Hematopoietic multipotent progenitor cell treated with erythropoietin and hydrocortisone succinate and interleukin-3 and kit ligand, for 4 days (in vitro differentiated cells): ENCODE measurements around the gene NUP205.
A peak's percentile ranks its signal among the peaks of the same experiment; 100 is the strongest.

Experiments used
- DNase-seq: peaks from one replicate; pipeline ENCODE4 v3.0.0-alpha.2; 2015

Gene NUP205

GRCh38 chr7:135557455-135558336, at the start of gene NUP205:
Gene NUP205, plus strand, starts transcription at chr7:135557917. Its CDS starts 28 bp downstream, at chr7:135557945.
- DNase-seq = peak; percentile 93

DNA sequence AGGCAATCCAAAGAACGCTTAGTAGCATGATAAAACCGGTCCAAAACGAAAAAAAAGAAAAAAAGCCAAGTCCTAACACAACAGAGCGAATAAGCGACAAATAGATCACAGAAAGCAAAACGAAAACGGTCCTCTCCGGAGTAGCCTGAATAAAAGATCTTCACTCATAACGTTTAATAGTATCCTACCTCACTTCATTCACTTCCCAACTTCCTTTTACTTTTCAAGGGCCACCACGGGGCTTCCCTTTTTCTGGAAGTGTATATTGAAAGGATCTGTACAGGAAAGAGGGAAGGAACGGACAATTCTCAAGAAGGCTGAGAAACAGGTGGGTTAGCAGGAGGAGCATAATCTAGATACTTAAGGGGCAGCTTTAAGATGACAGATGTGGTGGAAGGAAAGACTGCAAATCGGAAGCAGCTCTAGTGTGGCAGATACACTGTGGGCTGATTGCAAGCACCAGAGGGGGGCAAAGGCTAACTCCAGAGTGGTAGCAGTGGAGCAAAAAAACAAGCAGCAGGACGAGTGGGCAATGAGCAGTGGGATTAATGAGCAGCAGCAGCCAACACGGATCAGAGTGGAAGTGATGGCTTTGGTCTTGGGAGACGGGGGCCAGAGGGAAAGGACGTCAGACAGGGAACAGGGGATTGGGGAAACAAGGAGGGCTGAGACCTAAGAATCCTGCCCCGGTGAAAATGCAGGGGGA, 48.7 kb upstream of the NUP205 start:
- DNase-seq = peak; percentile 82

- no peak for DNase-seq
Observed at GRCh38 chr7:135509589-135509838, 48.2 kb upstream of the NUP205 start.

DNA sequence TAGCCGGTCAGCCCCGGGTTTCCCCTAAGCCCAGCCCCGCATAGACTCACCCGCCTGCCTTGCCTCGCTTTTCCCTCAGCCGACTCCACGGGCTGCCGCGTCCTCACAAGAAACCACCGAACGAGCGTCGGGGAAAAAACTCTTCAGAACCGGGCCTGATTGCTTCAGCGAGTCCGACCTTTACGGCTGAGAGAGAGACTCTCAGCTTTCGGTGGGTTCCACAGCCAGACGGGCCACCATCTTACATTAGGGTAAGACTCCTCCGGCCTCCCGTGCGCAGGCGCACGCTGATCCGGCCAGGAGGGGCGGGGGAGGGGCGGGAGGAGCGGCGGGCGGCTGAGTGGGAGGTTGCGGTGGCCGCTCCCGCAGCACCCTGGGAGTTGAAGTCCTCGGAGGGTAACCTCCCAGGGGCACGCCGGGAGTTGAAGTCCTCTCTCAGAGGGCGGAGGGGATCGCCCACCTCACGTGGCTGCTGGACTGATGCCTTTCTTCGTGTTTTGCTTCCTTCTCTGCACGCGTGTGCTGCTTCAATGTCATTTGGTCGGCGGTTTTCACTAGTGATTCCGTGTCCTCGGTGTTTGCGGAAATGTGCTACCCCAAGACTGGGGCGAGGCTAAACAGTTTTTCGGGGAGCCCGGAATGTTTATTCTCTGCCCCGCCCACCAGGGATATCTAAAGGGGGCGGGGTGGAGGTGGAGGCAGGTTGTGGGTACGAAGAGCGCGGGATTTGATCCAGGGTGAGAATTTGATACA, 47.7 kb upstream of the NUP205 start, which contains the start of gene CNOT4:
Gene CNOT4, minus strand, starts transcription at position 264 of the 753 bp plus-strand sequence. CDS start 71,771 bp downstream, outside the sequence.
- peak; percentile 99 for DNase-seq

GRCh38 chr7:135510592-135511183, 47.0 kb upstream of the NUP205 start:
- DNase-seq = peak; percentile 62

DNA sequence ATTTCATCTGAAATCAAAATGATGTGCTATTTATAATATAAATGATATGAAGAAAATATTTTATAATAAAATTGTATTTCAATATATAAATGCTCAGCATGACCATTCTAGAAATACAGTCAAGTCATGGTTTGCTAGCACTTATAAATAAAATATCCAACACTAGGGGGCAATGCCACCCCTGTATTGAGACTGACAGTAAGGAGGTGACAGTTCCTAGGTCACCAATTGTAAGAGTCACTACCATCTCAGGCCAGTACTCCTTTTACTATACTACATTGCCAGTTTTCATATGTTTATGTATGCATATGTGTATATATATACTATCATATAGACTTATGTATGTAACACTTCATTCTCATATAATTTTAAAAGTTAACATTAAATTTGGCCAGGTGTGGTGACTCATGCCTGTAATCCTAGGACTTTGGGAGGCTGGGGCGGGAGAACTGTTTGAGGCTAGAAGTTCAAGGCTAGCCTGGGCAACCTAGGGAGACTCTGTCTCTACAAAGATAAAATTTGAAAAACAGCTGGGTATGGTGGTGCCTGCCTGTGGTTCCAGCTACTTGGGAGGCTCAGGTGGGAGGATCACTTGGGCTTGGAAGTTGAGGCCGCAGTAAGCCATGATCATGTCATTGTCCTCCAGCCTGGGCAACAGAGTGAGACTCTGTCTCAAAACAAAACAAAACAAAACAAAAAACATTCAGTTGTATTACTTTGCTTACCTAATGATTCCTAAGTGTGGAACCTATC, 45.4 kb upstream of the NUP205 start:
- peak; percentile 95 for DNase-seq

- DNase-seq = no peak
Observed at GRCh38 chr7:135514856-135515255, 42.9 kb upstream of the NUP205 start.

GRCh38 chr7:135517060-135517459, 40.7 kb upstream of the NUP205 start:
- peak; percentile 83 for DNase-seq

DNA sequence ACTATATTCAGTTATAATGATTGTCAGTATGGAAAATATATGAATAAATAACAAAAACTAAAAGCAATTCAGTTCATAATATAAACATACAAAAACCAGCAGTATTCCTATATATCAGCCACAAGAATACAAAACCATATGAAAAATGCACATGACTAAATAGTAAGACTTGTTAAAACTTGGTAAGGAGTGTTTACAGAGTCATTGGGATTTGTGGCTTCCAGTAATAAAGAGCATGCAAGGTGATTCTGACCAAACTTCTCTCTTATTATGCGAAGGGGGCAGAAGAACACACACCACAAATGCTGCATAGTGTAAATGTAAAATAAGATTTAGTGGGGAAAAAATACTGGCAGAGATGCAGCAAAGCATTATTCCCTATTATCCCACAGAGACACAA, 39.0 kb upstream of the NUP205 start:
- no peak for DNase-seq

DNA sequence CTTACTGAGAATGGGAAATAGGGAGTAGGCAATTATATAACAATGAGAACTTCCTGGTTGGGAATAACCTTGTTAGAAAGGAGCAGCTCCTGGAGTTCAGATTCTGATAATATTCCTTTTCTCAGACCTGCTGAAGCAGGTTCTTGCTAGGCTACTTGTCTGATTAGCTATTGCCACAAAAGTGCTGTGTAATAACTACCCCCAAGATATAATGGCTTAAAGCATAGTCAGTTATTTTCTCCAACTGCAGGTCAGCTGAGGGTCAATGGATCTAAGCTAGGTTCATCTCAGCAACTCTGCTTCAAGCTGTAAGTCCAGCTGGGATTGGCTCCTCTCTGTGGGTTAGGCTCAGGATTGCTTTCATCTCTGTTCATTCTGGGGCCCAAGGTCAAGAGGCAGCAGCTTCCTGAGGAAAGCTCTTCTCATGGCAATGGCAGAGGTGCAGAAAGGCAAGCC, 38.5 kb upstream of the NUP205 start:
- DNase-seq = no peak

GRCh38 chr7:135519871-135520270, 37.8 kb upstream of the NUP205 start:
- no peak for DNase-seq

DNA sequence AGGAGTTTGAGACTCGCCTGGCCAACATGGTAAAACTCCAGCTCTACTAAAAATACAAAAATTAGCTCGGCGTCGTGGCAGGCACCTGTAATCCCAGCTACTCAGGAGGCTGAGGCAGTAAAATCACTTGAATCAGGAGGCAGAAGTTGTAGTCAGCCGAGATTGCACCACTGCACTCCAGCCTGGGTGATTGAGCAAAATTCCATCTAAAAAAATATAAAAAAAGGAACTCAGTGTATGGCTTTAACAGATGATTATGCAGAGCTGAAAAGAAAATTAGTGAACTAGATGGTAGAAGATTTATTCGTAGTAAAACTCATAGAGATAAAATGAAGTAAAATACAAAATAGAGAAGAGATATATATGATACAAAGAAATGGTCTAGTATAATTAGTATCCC, 35.2 kb upstream of the NUP205 start:
- no peak for DNase-seq

- no peak for DNase-seq
Observed at GRCh38 chr7:135523146-135523545, 34.6 kb upstream of the NUP205 start.

- no peak for DNase-seq
Observed at GRCh38 chr7:135525426-135525825, 32.3 kb upstream of the NUP205 start.

DNA sequence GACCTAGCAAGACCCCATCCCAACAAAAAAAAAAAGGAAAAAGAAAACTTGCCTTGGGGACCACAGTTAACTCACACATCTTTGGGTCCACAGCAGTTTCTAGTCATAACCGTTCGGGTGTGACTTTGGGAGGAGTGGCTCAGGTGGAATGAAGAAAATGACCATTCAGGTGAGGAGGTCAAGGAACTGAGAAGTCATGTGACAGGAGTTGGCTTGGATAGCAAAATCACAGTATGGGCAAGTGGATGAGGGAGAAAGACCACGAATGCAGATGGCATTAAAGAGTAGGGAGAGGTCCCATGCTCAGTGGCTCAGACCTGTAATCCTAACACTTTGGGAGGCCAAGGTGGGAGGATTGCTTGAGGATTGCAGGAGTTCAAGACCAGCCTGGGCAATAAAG, 30.7 kb upstream of the NUP205 start:
- DNase-seq = no peak

DNA sequence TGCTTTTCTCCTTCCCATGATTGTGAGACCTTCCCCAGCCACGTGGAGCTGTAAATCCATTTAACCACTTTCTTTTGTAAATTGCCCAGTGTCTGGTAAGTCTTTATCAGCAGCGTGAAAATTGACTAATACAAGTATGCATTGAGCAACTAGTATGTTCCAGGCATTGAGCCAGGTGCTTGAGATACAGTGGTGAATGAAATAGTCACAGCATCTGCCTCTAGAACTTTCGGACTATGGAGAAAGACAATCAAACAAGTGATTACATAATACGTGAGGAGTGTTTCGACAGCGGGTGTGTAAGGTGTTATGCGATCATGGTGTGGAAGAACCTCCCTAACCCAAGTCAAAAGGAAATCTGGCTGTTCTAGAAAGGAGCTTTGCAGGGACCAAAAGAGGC, 21.6 kb upstream of the NUP205 start:
- DNase-seq = peak; percentile 67

DNA sequence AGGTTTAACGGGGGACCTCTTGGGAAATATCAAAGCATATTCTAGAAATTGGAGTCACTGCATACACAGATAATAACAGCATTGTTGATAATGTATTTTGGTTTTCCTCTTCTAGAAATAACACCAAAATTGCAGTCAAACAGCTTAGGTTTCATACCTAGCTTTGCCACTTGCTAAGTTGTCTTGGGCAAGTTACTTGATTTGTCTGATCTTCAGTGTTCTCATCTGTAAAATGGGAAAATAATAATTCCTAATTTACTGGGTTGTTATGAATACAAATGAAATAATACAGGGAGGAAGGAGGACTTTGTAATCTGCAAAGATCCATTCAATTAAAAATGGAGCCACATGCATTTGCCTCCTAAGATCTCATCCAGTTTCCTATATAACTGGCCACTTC, 20.3 kb upstream of the NUP205 start:
- no peak for DNase-seq

- DNase-seq = peak; percentile 66
Observed at GRCh38 chr7:135537905-135538304, 19.8 kb upstream of the NUP205 start.

DNA sequence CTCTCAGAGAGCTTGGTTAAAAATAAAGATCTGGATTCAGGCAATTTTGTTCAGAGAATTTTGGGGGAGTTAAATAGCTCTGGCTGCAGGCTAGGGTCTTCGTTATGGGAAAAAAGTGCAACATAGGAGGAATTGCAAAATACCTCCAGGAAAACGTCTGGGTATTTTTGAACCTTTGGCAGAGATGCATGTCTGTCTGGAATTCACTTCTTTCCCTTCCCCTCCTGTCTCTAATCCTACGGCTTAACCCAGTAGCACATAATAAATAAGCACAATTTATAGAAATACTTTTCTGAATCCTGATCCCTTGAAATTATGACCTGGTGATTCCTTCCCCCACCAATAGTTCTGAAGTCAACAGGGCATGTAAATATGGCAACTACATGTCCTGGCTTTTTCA, 19.3 kb upstream of the NUP205 start:
- no peak for DNase-seq

DNA sequence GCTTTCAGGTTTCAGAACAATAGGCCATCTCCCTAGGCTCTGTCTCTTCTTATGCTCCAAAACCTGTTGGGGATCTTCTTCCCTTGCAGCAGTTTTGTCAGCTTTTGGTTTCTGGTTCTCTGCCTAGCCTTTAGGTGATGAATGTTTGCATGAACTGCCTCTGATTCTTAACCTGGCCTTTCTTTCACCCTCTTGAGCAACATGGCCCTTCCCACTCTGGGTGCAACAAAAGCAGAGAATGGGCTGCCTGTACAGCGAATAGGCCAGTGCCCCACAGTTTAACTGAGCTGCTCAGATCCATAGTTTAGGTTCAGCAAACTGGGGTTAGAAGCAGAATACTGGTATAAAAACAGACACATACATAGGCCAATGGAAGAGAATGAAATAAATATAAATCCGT, 18.1 kb upstream of the NUP205 start:
- no peak for DNase-seq

- DNase-seq = no peak
Observed at GRCh38 chr7:135541029-135541428, 16.7 kb upstream of the NUP205 start.

DNA sequence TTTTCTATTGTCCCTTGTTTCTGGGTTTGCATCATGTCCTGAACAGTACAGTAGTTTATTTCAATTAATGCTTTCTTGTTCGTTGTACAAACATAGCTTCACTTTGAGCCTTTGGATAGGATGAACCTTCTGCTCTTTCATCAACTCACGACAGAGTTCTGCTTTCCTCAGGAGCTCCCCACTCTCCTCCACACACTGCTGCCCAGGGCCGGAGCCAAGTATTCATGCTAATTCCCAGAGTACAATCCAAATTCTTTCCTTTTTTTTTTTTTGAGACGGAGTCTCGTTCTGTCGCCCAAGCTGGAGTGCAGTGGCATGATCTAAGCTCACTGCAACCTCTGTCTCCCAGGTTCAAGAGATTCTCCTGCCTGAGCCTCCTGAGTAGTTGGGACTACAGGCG, 7.5 kb upstream of the NUP205 start:
- DNase-seq = no peak
